ENCODE measurements around the gene ARID3A. TPM values are rescaled to one million over a fixed set of nuclear protein-coding genes. Genes with fewer than 3 reads are reported as not detected.
A peak's percentile ranks its signal among the peaks of the same experiment; 100 is the strongest.

ARID3A gene
- total and polyA plus RNA-seq, 7 experiments from 2014 or later = 0.57 to 33.1 (median 8.6) TPM

DNA sequence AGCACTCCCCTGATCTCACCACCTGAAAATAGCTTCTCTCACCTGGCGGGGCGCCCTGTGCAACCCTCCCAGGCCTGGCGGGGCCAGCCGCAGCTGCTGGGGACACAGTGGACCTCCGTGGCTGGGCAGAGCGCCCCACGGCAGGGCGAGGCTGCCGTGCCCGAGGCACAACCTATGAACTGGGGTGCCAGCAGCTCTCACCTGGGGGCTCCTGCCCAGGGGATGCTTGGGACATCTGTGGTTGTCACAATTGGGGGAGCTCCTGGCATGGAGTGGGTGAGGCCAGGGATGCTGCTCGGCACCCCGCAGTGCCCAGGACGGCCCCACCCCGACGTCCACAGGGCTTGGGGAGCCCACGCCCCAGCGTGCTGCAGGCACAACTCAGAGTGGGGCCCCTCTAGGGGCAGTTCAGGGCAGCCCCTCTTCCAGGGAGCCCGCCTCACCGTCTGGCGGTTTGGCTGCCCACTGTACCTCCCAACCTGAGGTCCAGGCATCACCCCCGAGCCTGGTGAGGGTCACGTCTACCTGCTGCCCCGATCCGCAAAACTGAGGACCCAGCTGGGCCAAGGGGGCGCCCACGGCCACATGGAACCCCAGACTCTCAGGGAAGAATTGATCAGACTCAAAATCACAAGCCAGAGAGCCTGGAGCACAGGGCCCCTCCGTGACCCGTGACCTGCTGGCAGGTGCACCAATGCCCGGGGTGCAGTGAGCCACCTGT is 89.4 kb downstream of the ARID3A start:
- Mint-ChIP-seq H3K27me3 (no peaks in the 10 kb centered on the region), H3K9me3 (no peaks in the 10 kb centered on the region), H3K36me3 (peaks cover 0 to 6% (median 0%) of the 10 kb centered on the region in 5 donors), H3K27ac (peak overlapping the region in 1 of 9 donors; percentile 38), H3K4me3 (peak overlapping the region in 1 of 10 donors; percentile 59), H3K4me1 (peaks cover 9 to 42% (median 22%) of the 10 kb centered on the region in 7 donors)
- H3K9me3 ChIP-seq (ENCODE audit: control insufficient read depth in 2 of 3, low read length in 3 of 3) = no peaks in the 10 kb centered on the region
- ChIA-PET CTCF (interaction anchor here (0.5 kb wide), 1 partner anchor 16 kb away, joined by 5 read pairs; no protein-coding TSS in a partner anchor), POLR2A (interaction anchor here (1.2 to 18.2 kb wide), 5 partner anchors 8 to 254 kb away, joined by 3 to 342 read pairs (median 6); partner anchors contain the start of genes ABCA7, CIRBP and CNN2)
- peaks cover 0 to 56% (median 0%) of the 10 kb centered on the region in 3 experiments for H3K36me3 ChIP-seq (ENCODE audit: control insufficient read depth in 2 of 3, insufficient read depth in 3 of 3, low read length in 3 of 3)
- DNase-seq = no peak
- intact Hi-C loops (cut with micrococcal nuclease) = no loop called here
- ATAC-seq = no peak
- no peak overlapping the region for H3K4me3 ChIP-seq (ENCODE audit: low read length)
- H3K27me3 ChIP-seq (ENCODE audit: control insufficient read depth in 2 of 2, insufficient read depth in 2 of 2, low read length in 2 of 2) = no peaks in the 10 kb centered on the region
- H3K27ac ChIP-seq (ENCODE audit: low read depth, low read length) = no peak overlapping the region
- peaks cover 26 to 41% of the 10 kb centered on the region in 2 donors for H3K4me1 ChIP-seq (ENCODE audit: control insufficient read depth in 2 of 2, insufficient read depth in 2 of 2, low read length in 2 of 2)

- Histone ChIP-seq H3K4me1 (ENCODE audit: control insufficient read depth in 2 of 2, insufficient read depth in 2 of 2, low read length in 2 of 2) (peaks cover 26 to 41% of the 10 kb centered on the region in 2 donors), H3K9me3 (ENCODE audit: control insufficient read depth in 2 of 3, low read length in 3 of 3) (no peaks in the 10 kb centered on the region), H3K27me3 (ENCODE audit: control insufficient read depth in 2 of 2, insufficient read depth in 2 of 2, low read length in 2 of 2) (no peaks in the 10 kb centered on the region), H3K36me3 (ENCODE audit: control insufficient read depth in 2 of 3, insufficient read depth in 3 of 3, low read length in 3 of 3) (peaks cover 0 to 48% (median 0%) of the 10 kb centered on the region in 3 experiments), H3K4me3 (ENCODE audit: low read length) (no peak overlapping the region), H3K27ac (ENCODE audit: low read depth, low read length) (no peak overlapping the region)
- Mint-ChIP-seq H3K4me1 (peaks cover 9 to 42% (median 22%) of the 10 kb centered on the region in 7 donors), H3K27me3 (no peaks in the 10 kb centered on the region), H3K36me3 (peaks cover 0 to 6% (median 0%) of the 10 kb centered on the region in 5 donors), H3K27ac (peak overlapping the region in 3 of 9 donors; percentile 12 to 48 (median 38)), H3K4me3 (peak overlapping the region in 3 of 10 donors; percentile 59 to 97 (median 87)), H3K9me3 (peaks cover 0 to under 1% (median 0%) of the 10 kb centered on the region in 11 donors)
- POLR2A ChIA-PET = interaction anchor here (0.8 to 18.2 kb wide), 7 partner anchors 9 to 253 kb away, joined by 3 to 495 read pairs (median 4); partner anchors contain the start of genes ABCA7, CIRBP and CNN2
- ATAC-seq (no peak), DNase-seq (no peak)
- intact Hi-C loops (cut with micrococcal nuclease) = no loop called here
- CTCF ChIA-PET = no interaction called here
Observed at GRCh38 chr19:1015782-1016646, 90.2 kb downstream of the ARID3A start.

DNA sequence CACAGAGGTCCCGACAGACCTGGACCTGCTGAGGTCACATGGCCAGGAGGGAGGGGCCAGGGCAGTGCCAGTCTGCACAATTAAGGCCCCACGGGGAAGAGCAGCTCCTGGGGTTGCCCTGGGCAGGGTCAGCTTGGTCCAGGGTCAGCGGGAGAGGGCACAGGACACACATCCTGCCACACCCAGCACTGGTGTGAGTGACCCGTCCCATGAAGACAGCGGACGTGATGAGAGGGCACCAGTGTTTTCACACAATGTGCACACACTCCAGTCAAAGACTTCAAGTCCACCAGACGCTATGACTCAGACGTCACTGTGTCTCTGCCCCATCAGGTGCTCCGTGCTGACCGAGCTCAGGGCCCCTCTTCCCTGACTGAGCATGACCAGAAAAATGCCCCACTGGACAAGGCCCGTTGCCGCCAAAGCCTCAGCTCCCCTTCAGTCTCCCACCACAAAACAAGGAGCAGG is 90.8 kb downstream of the ARID3A start:
- Histone ChIP-seq H3K9me3 (ENCODE audit: control insufficient read depth in 2 of 3, low read length in 3 of 3) (no peaks in the 10 kb centered on the region), H3K27me3 (ENCODE audit: control insufficient read depth in 2 of 2, insufficient read depth in 2 of 2, low read length in 2 of 2) (no peaks in the 10 kb centered on the region), H3K4me3 (ENCODE audit: low read length) (no peak overlapping the region), H3K4me1 (ENCODE audit: control insufficient read depth in 2 of 2, insufficient read depth in 2 of 2, low read length in 2 of 2) (peaks cover 26 to 41% of the 10 kb centered on the region in 2 donors), H3K27ac (ENCODE audit: low read depth, low read length) (peak overlapping the region; percentile 11), H3K36me3 (ENCODE audit: control insufficient read depth in 2 of 3, insufficient read depth in 3 of 3, low read length in 3 of 3) (peaks cover 0 to 43% (median 0%) of the 10 kb centered on the region in 3 experiments)
- Mint-ChIP-seq H3K27ac (peak overlapping the region in 6 of 9 donors; percentile 15 to 76 (median 37)), H3K9me3 (peaks cover 0 to 7% (median 0%) of the 10 kb centered on the region in 11 donors), H3K4me3 (peak overlapping the region in 9 of 10 donors; percentile 13 to 97 (median 42)), H3K4me1 (peaks cover 9 to 48% (median 27%) of the 10 kb centered on the region in 7 donors), H3K27me3 (peaks cover 0 to 5% (median 0%) of the 10 kb centered on the region in 5 donors), H3K36me3 (peaks cover 0 to 6% (median 0%) of the 10 kb centered on the region in 5 donors)
- CTCF ChIA-PET = no interaction called here
- intact Hi-C loops (cut with micrococcal nuclease) = no loop called here
- POLR2A ChIA-PET = interaction anchor here (0.8 to 18.2 kb wide), 5 partner anchors 9 to 78 kb away, joined by 3 to 495 read pairs (median 8); partner anchors contain the start of genes ABCA7 and CNN2
- ATAC-seq = no peak
- DNase-seq = no peak

GRCh38 chr19:1017115-1017905 is 91.5 kb downstream of the ARID3A start:
- H3K27ac ChIP-seq (ENCODE audit: low read depth, low read length) = peak overlapping the region; percentile 11
- no peak for DNase-seq
- peak overlapping the region in 8 of 9 donors; percentile 15 to 78 (median 54) for H3K27ac Mint-ChIP-seq
- ATAC-seq = no peak
- peaks cover 26 to 46% of the 10 kb centered on the region in 2 donors for H3K4me1 ChIP-seq (ENCODE audit: control insufficient read depth in 2 of 2, insufficient read depth in 2 of 2, low read length in 2 of 2)
- H3K9me3 Mint-ChIP-seq = peaks cover 0 to 9% (median 0%) of the 10 kb centered on the region in 11 donors
- H3K27me3 ChIP-seq (ENCODE audit: control insufficient read depth in 2 of 2, insufficient read depth in 2 of 2, low read length in 2 of 2) = no peaks in the 10 kb centered on the region
- intact Hi-C loops (cut with micrococcal nuclease) = no loop called here
- peak overlapping the region in 9 of 10 donors; percentile 13 to 97 (median 42) for H3K4me3 Mint-ChIP-seq
- peaks cover 0 to 5% (median 0%) of the 10 kb centered on the region in 5 donors for H3K27me3 Mint-ChIP-seq
- peaks cover 0 to 6% (median 0%) of the 10 kb centered on the region in 5 donors for H3K36me3 Mint-ChIP-seq
- peaks cover 9 to 50% (median 29%) of the 10 kb centered on the region in 7 donors for H3K4me1 Mint-ChIP-seq
- H3K4me3 ChIP-seq (ENCODE audit: low read length) = no peak overlapping the region
- ChIA-PET POLR2A (interaction anchor here (0.8 to 18.2 kb wide), 6 partner anchors 8 to 79 kb away, joined by 3 to 495 read pairs (median 6); partner anchors contain the start of genes ABCA7 and CNN2), CTCF (no interaction called here)
- H3K9me3 ChIP-seq (ENCODE audit: control insufficient read depth in 2 of 3, low read length in 3 of 3) = no peaks in the 10 kb centered on the region
- H3K36me3 ChIP-seq (ENCODE audit: control insufficient read depth in 2 of 3, insufficient read depth in 3 of 3, low read length in 3 of 3) = peaks cover 0 to 36% (median 0%) of the 10 kb centered on the region in 3 experiments

- intact Hi-C loops (cut with micrococcal nuclease) = loop anchor here in 1 of 2 donors (1.0 kb wide), 1 partner anchor 14 kb away; no protein-coding TSS in a partner anchor
- ChIA-PET POLR2A (interaction anchor here (0.9 to 18.2 kb wide), 3 partner anchors 10 to 62 kb away, joined by 3 to 495 read pairs (median 342); partner anchors contain the start of gene ABCA7), CTCF (no interaction called here)
- peak overlapping the region; percentile 91 for H3K27ac ChIP-seq (ENCODE audit: low read depth, low read length)
- peaks cover 0 to 6% (median 0%) of the 10 kb centered on the region in 5 donors for H3K36me3 Mint-ChIP-seq
- no peak for DNase-seq
- H3K4me3 Mint-ChIP-seq = peak overlapping the region in 4 of 10 donors; percentile 56 to 97 (median 90)
- H3K4me1 Mint-ChIP-seq = peaks cover 9 to 50% (median 29%) of the 10 kb centered on the region in 7 donors
- H3K27ac Mint-ChIP-seq = peak overlapping the region in 5 of 9 donors; percentile 9 to 76 (median 57)
- no peak for ATAC-seq
- H3K27me3 ChIP-seq (ENCODE audit: control insufficient read depth in 2 of 2, insufficient read depth in 2 of 2, low read length in 2 of 2) = no peaks in the 10 kb centered on the region
- H3K9me3 ChIP-seq (ENCODE audit: control insufficient read depth in 2 of 3, low read length in 3 of 3) = no peaks in the 10 kb centered on the region
- peaks cover 26 to 46% of the 10 kb centered on the region in 2 donors for H3K4me1 ChIP-seq (ENCODE audit: control insufficient read depth in 2 of 2, insufficient read depth in 2 of 2, low read length in 2 of 2)
- H3K4me3 ChIP-seq (ENCODE audit: low read length) = no peak overlapping the region
- H3K27me3 Mint-ChIP-seq = peaks cover 0 to 5% (median 0%) of the 10 kb centered on the region in 5 donors
- H3K36me3 ChIP-seq (ENCODE audit: control insufficient read depth in 2 of 3, insufficient read depth in 3 of 3, low read length in 3 of 3) = peaks cover 0 to 30% (median 0%) of the 10 kb centered on the region in 3 experiments
- peaks cover 0 to 9% (median 0%) of the 10 kb centered on the region in 11 donors for H3K9me3 Mint-ChIP-seq
Observed at GRCh38 chr19:1017906-1018305, 92.1 kb downstream of the ARID3A start.
